ENCODE measurements around the gene CD53.

CD53 gene

GRCh38 chr1:110899458-110899843, 26.5 kb downstream of the CD53 start:
- H3K4me3 ChIP-seq (IDR thresholded peaks at IDR 0.05; ENCODE audit: insufficient read depth, low read depth, low read length): no peak overlapping the region
- no peak overlapping the region for H3K4me2 ChIP-seq
- H3K27me3 ChIP-seq (ENCODE audit: insufficient read depth, low read depth): no peaks in the 10 kb centered on the region
- no peak overlapping the region for H2AFZ ChIP-seq (ENCODE audit: low read depth)
- no peaks in the 10 kb centered on the region for H3K79me2 ChIP-seq (ENCODE audit: insufficient read depth, low read depth)
- H3K9ac ChIP-seq: no peak overlapping the region
- H4K20me1 ChIP-seq (ENCODE audit: insufficient read depth): no peaks in the 10 kb centered on the region
- peaks cover 5% of the 10 kb centered on the region for H3K4me1 ChIP-seq (ENCODE audit: low read depth, poor library complexity, severe bottlenecking)
- TF ChIP-seq CTCF (conservative IDR thresholded peaks at IDR 0.05; ENCODE audit: low read depth, low read length): no peak
- no peak overlapping the region for H3K27ac ChIP-seq
- H3K36me3 ChIP-seq (ENCODE audit: insufficient read depth): no peaks in the 10 kb centered on the region

GRCh38 chr1:110902820-110903463, 30.0 kb downstream of the CD53 start:
- no peak for TF ChIP-seq CTCF (conservative IDR thresholded peaks at IDR 0.05; ENCODE audit: low read depth, low read length)
- Histone ChIP-seq H3K9ac (no peak overlapping the region), H3K4me1 (ENCODE audit: low read depth, poor library complexity, severe bottlenecking) (no peaks in the 10 kb centered on the region), H3K36me3 (ENCODE audit: insufficient read depth) (no peaks in the 10 kb centered on the region), H2AFZ (ENCODE audit: low read depth) (no peak overlapping the region), H3K27ac (no peak overlapping the region), H3K27me3 (ENCODE audit: insufficient read depth, low read depth) (no peaks in the 10 kb centered on the region), H4K20me1 (ENCODE audit: insufficient read depth) (no peaks in the 10 kb centered on the region), H3K4me2 (no peak overlapping the region), H3K79me2 (ENCODE audit: insufficient read depth, low read depth) (no peaks in the 10 kb centered on the region), H3K4me3 (IDR thresholded peaks at IDR 0.05; ENCODE audit: insufficient read depth, low read depth, low read length) (no peak overlapping the region)

GRCh38 chr1:110903853-110904500, 31.0 kb downstream of the CD53 start:
- no peak overlapping the region for H3K4me2 ChIP-seq
- no peaks in the 10 kb centered on the region for H3K4me1 ChIP-seq (ENCODE audit: low read depth, poor library complexity, severe bottlenecking)
- H3K79me2 ChIP-seq (ENCODE audit: insufficient read depth, low read depth): no peaks in the 10 kb centered on the region
- H3K27me3 ChIP-seq (ENCODE audit: insufficient read depth, low read depth): no peaks in the 10 kb centered on the region
- H3K9ac ChIP-seq: no peak overlapping the region
- TF ChIP-seq CTCF (conservative IDR thresholded peaks at IDR 0.05; ENCODE audit: low read depth, low read length): no peak
- H4K20me1 ChIP-seq (ENCODE audit: insufficient read depth): no peaks in the 10 kb centered on the region
- H2AFZ ChIP-seq (ENCODE audit: low read depth): no peak overlapping the region
- H3K4me3 ChIP-seq (IDR thresholded peaks at IDR 0.05; ENCODE audit: insufficient read depth, low read depth, low read length): no peak overlapping the region
- no peaks in the 10 kb centered on the region for H3K36me3 ChIP-seq (ENCODE audit: insufficient read depth)
- H3K27ac ChIP-seq: no peak overlapping the region

- TF ChIP-seq CTCF (conservative IDR thresholded peaks at IDR 0.05; ENCODE audit: low read depth, low read length): no peak
- no peak overlapping the region for H3K4me3 ChIP-seq (IDR thresholded peaks at IDR 0.05; ENCODE audit: insufficient read depth, low read depth, low read length)
Observed at GRCh38 chr1:110912784-110913183, 39.8 kb downstream of the CD53 start.

More at GRCh38 chr1:110912784-110913183, 39.8 kb downstream of the CD53 start:
- no peaks in the 10 kb centered on the region for H3K36me3 ChIP-seq (ENCODE audit: insufficient read depth)
- H3K27ac ChIP-seq: no peak overlapping the region
- no peak overlapping the region for H3K4me2 ChIP-seq
- H4K20me1 ChIP-seq (ENCODE audit: insufficient read depth): no peaks in the 10 kb centered on the region
- no peak overlapping the region for H2AFZ ChIP-seq (ENCODE audit: low read depth)
- no peaks in the 10 kb centered on the region for H3K79me2 ChIP-seq (ENCODE audit: insufficient read depth, low read depth)
- H3K27me3 ChIP-seq (ENCODE audit: insufficient read depth, low read depth): no peaks in the 10 kb centered on the region
- H3K4me1 ChIP-seq (ENCODE audit: low read depth, poor library complexity, severe bottlenecking): peaks cover 26% of the 10 kb centered on the region
- H3K9ac ChIP-seq: no peak overlapping the region

Measured in KMS-11 (cell line).